Measurements from ENCODE around the gene TMEM175. TPM values are rescaled to one million over a fixed set of nuclear protein-coding genes. Genes with fewer than 3 reads are reported as not detected.

TMEM175 gene
- total and polyA plus RNA-seq, 2 of the 8 experiments (the other 6 are each of a cell fraction or from before 2014, with no cell fraction given), result 4.9 to 20.7 TPM

- TF ChIP-seq EZH2 (IDR thresholded peaks at IDR 0.05; ENCODE audit: low read depth, low read length, severe bottlenecking) (no peak), SUZ12 (IDR thresholded peaks at IDR 0.05; ENCODE audit: low read length) (no peak), POU5F1 (IDR thresholded peaks at IDR 0.05; ENCODE audit: low read depth, low read length) (no peak), PHF8 (conservative IDR thresholded peaks at IDR 0.05; ENCODE audit: low read depth, low read length) (no peak), RXRA (IDR thresholded peaks at IDR 0.05; ENCODE audit: insufficient read depth, low read depth, low read length) (no peak)
These were observed 68.5 kb downstream of the TMEM175 start (continued) for GRCh38 chr4:1000686-1001260.
